Measurements from ENCODE around the gene FIBIN. TPM values are rescaled to one million over a fixed set of nuclear protein-coding genes. Genes with fewer than 3 reads are reported as not detected.

Gene FIBIN
- total RNA-seq, 1 experiment from 2014 or later = not detected

- H3K27ac ChIP-seq = no peak overlapping the region
- H4K20me1 ChIP-seq (ENCODE audit: insufficient read depth) = no peaks in the 10 kb centered on the region
- intact Hi-C loops (cut with micrococcal nuclease; ENCODE audit: unreplicated experiment) = no loop called here
- POLR2A ChIA-PET (ENCODE audit: unreplicated experiment) = no interaction called here
- H3K79me2 ChIP-seq (ENCODE audit: low read depth) = no peaks in the 10 kb centered on the region
- no peak overlapping the region for H3K4me2 ChIP-seq
- H3K9me2 ChIP-seq (ENCODE audit: insufficient read depth) = no peaks in the 10 kb centered on the region
- no peak overlapping the region for H3K4me3 ChIP-seq
- CTCF ChIA-PET = no interaction called here
- H3K36me3 ChIP-seq (ENCODE audit: low read depth) = no peaks in the 10 kb centered on the region
- DNase-seq = no peak
- TF ChIP-seq CTCF (conservative IDR thresholded peaks at IDR 0.05) = no peak
- no peak for TF ChIP-seq EZH2 (IDR thresholded peaks at IDR 0.05; ENCODE audit: low read depth)
- H3K9me3 ChIP-seq (ENCODE audit: insufficient read depth, low read depth) = no peaks in the 10 kb centered on the region
- no TSS peak for BruUV-seq (replicated peaks)
- H3K27me3 ChIP-seq (ENCODE audit: insufficient read depth, low read depth) = no peaks in the 10 kb centered on the region
- H2AFZ ChIP-seq = no peak overlapping the region
- no peaks in the 10 kb centered on the region for H3F3A ChIP-seq (ENCODE audit: insufficient read depth, low read depth)
- H3K4me1 ChIP-seq (replicated peaks; ENCODE audit: insufficient read depth) = no peaks in the 10 kb centered on the region
Measured at GRCh38 chr11:26971961-26972360, 22.0 kb upstream of the FIBIN start.

- H3K27ac ChIP-seq = no peak overlapping the region
- H3F3A ChIP-seq (ENCODE audit: insufficient read depth, low read depth) = no peaks in the 10 kb centered on the region
- H3K9me3 ChIP-seq (ENCODE audit: insufficient read depth, low read depth) = no peaks in the 10 kb centered on the region
- ChIA-PET CTCF (no interaction called here), POLR2A (ENCODE audit: unreplicated experiment) (no interaction called here)
- no peak for DNase-seq
- BruUV-seq (replicated peaks) = no TSS peak
- no peak overlapping the region for H2AFZ ChIP-seq
- no peaks in the 10 kb centered on the region for H3K9me2 ChIP-seq (ENCODE audit: insufficient read depth)
- no peaks in the 10 kb centered on the region for H3K36me3 ChIP-seq (ENCODE audit: low read depth)
- H3K79me2 ChIP-seq (ENCODE audit: low read depth) = no peaks in the 10 kb centered on the region
- H4K20me1 ChIP-seq (ENCODE audit: insufficient read depth) = no peaks in the 10 kb centered on the region; the same call in 1 of the 2 replicates
- intact Hi-C loops (cut with micrococcal nuclease; ENCODE audit: unreplicated experiment) = no loop called here
- no peaks in the 10 kb centered on the region for H3K4me1 ChIP-seq (replicated peaks; ENCODE audit: insufficient read depth)
- TF ChIP-seq CTCF (conservative IDR thresholded peaks at IDR 0.05) (no peak), EZH2 (IDR thresholded peaks at IDR 0.05; ENCODE audit: low read depth) (no peak)
- H3K4me3 ChIP-seq = no peak overlapping the region
- no peaks in the 10 kb centered on the region for H3K27me3 ChIP-seq (ENCODE audit: insufficient read depth, low read depth)
- H3K4me2 ChIP-seq = no peak overlapping the region
Measured at GRCh38 chr11:26974069-26974783, 19.7 kb upstream of the FIBIN start.

GRCh38 chr11:26974996-26975395 is 18.9 kb upstream of the FIBIN start:
- Histone ChIP-seq H3K9me2 (ENCODE audit: insufficient read depth) (no peaks in the 10 kb centered on the region), H3K27ac (no peak overlapping the region), H3K4me1 (replicated peaks; ENCODE audit: insufficient read depth) (no peaks in the 10 kb centered on the region), H3K4me2 (no peak overlapping the region), H3F3A (ENCODE audit: insufficient read depth, low read depth) (no peaks in the 10 kb centered on the region), H3K27me3 (ENCODE audit: insufficient read depth, low read depth) (no peaks in the 10 kb centered on the region), H3K36me3 (ENCODE audit: low read depth) (no peaks in the 10 kb centered on the region), H3K79me2 (ENCODE audit: low read depth) (no peaks in the 10 kb centered on the region), H3K4me3 (no peak overlapping the region), H3K9me3 (ENCODE audit: insufficient read depth, low read depth) (no peaks in the 10 kb centered on the region), H4K20me1 (ENCODE audit: insufficient read depth) (no peaks in the 10 kb centered on the region; the same call in 1 of the 2 replicates), H2AFZ (no peak overlapping the region)
- POLR2A ChIA-PET (ENCODE audit: unreplicated experiment) = interaction anchor here (0.6 kb wide), 1 partner anchor 629 kb away, joined by 3 read pairs; no protein-coding TSS in a partner anchor
- TF ChIP-seq EZH2 (IDR thresholded peaks at IDR 0.05; ENCODE audit: low read depth) = no peak
- TF ChIP-seq CTCF (conservative IDR thresholded peaks at IDR 0.05) = no peak
- intact Hi-C loops (cut with micrococcal nuclease; ENCODE audit: unreplicated experiment) = no loop called here
- BruUV-seq (replicated peaks) = no TSS peak
- no peak for DNase-seq
- CTCF ChIA-PET = no interaction called here
